VCaP (cell line): Measurements from ENCODE around the gene UBAP1L.

Source experiments
- H3K27ac ChIP-seq: fragments of 450-650 bp; 2 replicates; pipeline ENCODE4 v1.5.1; 2017
- TF ChIP-seq, protein P1 (sequence below): fragments of 450-650 bp; conservative IDR thresholded peaks from 2 replicates; pipeline ENCODE4 v1.5.1; 2017; ENCODE audit warnings: mild to moderate bottlenecking, moderate library complexity

The UBAP1L gene

DNA sequence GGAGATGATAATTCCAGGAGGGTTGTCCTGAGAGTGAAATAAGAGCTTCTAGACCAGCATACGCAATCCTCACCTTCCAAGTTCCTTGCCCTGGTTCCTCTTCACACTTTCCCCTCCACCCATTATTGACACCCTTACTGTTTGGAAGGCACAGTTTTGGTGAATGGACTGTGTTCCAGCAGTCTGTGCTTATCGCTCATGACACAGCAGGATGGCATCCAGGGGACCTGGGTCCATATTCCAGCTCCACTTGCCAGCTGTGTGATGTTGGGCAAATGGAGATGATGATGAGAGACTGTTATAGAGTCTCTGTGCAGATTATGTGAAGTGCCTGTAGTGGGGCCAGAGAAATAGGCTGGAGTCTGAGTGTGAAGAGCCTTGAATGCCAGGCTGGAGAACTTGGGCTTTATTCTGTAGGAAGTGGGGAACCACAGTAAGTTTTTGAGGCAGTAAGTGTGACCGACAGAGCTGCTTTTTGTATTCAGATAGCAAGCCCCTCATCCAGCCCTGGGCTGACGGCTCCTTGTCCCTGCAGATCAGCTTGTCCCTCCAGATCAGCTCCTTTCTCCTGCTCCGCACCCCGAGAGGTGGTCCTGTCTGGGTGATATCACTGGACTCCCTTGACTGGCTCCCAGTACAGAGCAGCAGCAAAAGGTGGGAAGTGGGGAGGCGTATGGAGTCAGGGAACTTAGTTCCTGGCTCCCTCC, 30.3 kb downstream of the UBAP1L start:
- no peak overlapping the region for H3K27ac ChIP-seq
- TF ChIP-seq, protein P1, sequence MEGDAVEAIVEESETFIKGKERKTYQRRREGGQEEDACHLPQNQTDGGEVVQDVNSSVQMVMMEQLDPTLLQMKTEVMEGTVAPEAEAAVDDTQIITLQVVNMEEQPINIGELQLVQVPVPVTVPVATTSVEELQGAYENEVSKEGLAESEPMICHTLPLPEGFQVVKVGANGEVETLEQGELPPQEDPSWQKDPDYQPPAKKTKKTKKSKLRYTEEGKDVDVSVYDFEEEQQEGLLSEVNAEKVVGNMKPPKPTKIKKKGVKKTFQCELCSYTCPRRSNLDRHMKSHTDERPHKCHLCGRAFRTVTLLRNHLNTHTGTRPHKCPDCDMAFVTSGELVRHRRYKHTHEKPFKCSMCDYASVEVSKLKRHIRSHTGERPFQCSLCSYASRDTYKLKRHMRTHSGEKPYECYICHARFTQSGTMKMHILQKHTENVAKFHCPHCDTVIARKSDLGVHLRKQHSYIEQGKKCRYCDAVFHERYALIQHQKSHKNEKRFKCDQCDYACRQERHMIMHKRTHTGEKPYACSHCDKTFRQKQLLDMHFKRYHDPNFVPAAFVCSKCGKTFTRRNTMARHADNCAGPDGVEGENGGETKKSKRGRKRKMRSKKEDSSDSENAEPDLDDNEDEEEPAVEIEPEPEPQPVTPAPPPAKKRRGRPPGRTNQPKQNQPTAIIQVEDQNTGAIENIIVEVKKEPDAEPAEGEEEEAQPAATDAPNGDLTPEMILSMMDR = no peak

GRCh38 chr15:65083262-65083701, 31.7 kb downstream of the UBAP1L start:
- no peak overlapping the region for H3K27ac ChIP-seq
- TF ChIP-seq, protein P1 = peak; percentile 15; the same call in 1 of the 2 replicates

- no peak overlapping the region for H3K27ac ChIP-seq
- TF ChIP-seq, protein P1 = no peak
These were observed 32.6 kb downstream of the UBAP1L start for GRCh38 chr15:65082303-65082953.

GRCh38 chr15:65081758-65082157, 33.2 kb downstream of the UBAP1L start:
- no peak overlapping the region for H3K27ac ChIP-seq
- TF ChIP-seq, protein P1 = no peak

- TF ChIP-seq, protein P1 = no peak
These were observed 33.7 kb downstream of the UBAP1L start for GRCh38 chr15:65081270-65081669.

GRCh38 chr15:65079580-65079979, 35.4 kb downstream of the UBAP1L start:
- H3K27ac ChIP-seq = no peak overlapping the region
- TF ChIP-seq, protein P1 = no peak

More at GRCh38 chr15:65081270-65081669, 33.7 kb downstream of the UBAP1L start:
- no peak overlapping the region for H3K27ac ChIP-seq

- TF ChIP-seq, protein P1 = peak; percentile 78
These were observed 37.0 kb downstream of the UBAP1L start for GRCh38 chr15:65077981-65078352.

More at GRCh38 chr15:65077981-65078352, 37.0 kb downstream of the UBAP1L start:
- H3K27ac ChIP-seq = no peak overlapping the region
